ENCODE results near the gene ZFYVE28.

- TF ChIP-seq EP300 (IDR thresholded peaks at IDR 0.05; ENCODE audit: borderline replicate concordance in 1 of 2, low read depth in 2 of 2, low read length in 2 of 2) (no peak), POLR2A (IDR thresholded peaks at IDR 0.05; ENCODE audit: control extremely low read depth in 1 of 2, low read depth in 2 of 2, low read length in 2 of 2) (no peak)
These were observed 117.8 kb downstream of the ZFYVE28 start for GRCh38 chr4:2300431-2301224.

Data from H1 (cell line).